HepG2 (cell line): ENCODE results near the gene MGAT2. TPM values are rescaled to one million over a fixed set of nuclear protein-coding genes. Genes with fewer than 3 reads are reported as not detected.

ENCODE experiments used
- ARID5B ChIP-seq: IDR thresholded peaks from 2 replicates; pipeline ENCODE4 v1.4.0; 2020; ENCODE audit warnings: mild to moderate bottlenecking, missing genetic modification reagents
- ATF3 ChIP-seq: sonication (generic); formaldehyde crosslinking; IDR thresholded peaks from 2 replicates; pipeline ENCODE4 v1.4.0; 2020; ENCODE audit warnings: missing genetic modification reagents
- CREM ChIP-seq, 2 experiments: sonication (generic) in 1 of 2; formaldehyde crosslinking in 1 of 2; IDR thresholded peaks; 2 replicates each; pipeline versions ENCODE4 v1.4.0 to v1.6.1; 2016 to 2020; ENCODE audit warnings: antibody characterized with exemption in 1 of 2, mild to moderate bottlenecking in 1 of 2, missing genetic modification reagents in 1 of 2
- KDM4B ChIP-seq: sonication (generic); formaldehyde crosslinking; IDR thresholded peaks from 2 replicates; pipeline ENCODE4 v1.4.0; 2020; ENCODE audit warnings: missing genetic modification reagents
- MXD4 ChIP-seq: IDR thresholded peaks from 2 replicates; pipeline ENCODE4 v1.6.1; 2016; ENCODE audit warnings: mild to moderate bottlenecking, missing biosample characterization, missing genetic modification reagents
- RARA ChIP-seq: IDR thresholded peaks from 2 replicates; pipeline ENCODE4 v1.6.1; 2016; ENCODE audit warnings: missing genetic modification reagents, missing compliant biosample characterization
- SUZ12 ChIP-seq: fragments of 150-350 bp; IDR thresholded peaks from 2 replicates; pipeline ENCODE4 v1.6.1; 2014; ENCODE audit warnings: low read depth, low read length
- THAP11 ChIP-seq: IDR thresholded peaks from 2 replicates; pipeline ENCODE4 v1.6.1; 2016; ENCODE audit warnings: missing biosample characterization, missing genetic modification reagents
- YY1 ChIP-seq: IDR thresholded peaks from 2 replicates; pipeline ENCODE4 v1.6.1; 2011; ENCODE audit warnings: low read length, low read depth, moderate library complexity, mild to moderate bottlenecking; ENCODE audit not compliant: insufficient read depth, insufficient replicate concordance
- ZBTB20 ChIP-seq: sonication (generic); formaldehyde crosslinking; IDR thresholded peaks from 2 replicates; pipeline ENCODE4 v1.8.1; 2023; ENCODE audit warnings: missing genetic modification reagents, low read depth, mild to moderate bottlenecking, borderline replicate concordance
- ZFX ChIP-seq: sonication (generic); formaldehyde crosslinking; IDR thresholded peaks from 2 replicates; pipeline ENCODE4 v1.4.0; 2020; ENCODE audit warnings: mild to moderate bottlenecking, low read depth, missing genetic modification reagents, moderate library complexity
- ZMAT3 ChIP-seq: sonication (generic); formaldehyde crosslinking; conservative IDR thresholded peaks from 2 replicates; pipeline ENCODE4 v1.7.0; 2021; ENCODE audit warnings: missing genetic modification reagents
- ZNF124 ChIP-seq: sonication (generic); formaldehyde crosslinking; IDR thresholded peaks from 2 replicates; pipeline ENCODE4 v1.4.0; 2020; ENCODE audit warnings: missing genetic modification reagents
- ZNF354B ChIP-seq: sonication (generic); formaldehyde crosslinking; IDR thresholded peaks from 2 replicates; pipeline ENCODE4 v1.8.0; 2022; ENCODE audit warnings: mild to moderate bottlenecking, missing genetic modification reagents
- ZNF549 ChIP-seq: sonication (generic); formaldehyde crosslinking; IDR thresholded peaks from 2 replicates; pipeline ENCODE4 v1.5.0; 2020; ENCODE audit warnings: missing genetic modification reagents
- polyA plus RNA-seq, 8 experiments: library from polyadenylated mRNA; depleted of rRNA in 3 of 8; stranded (reverse) in 7 of 8; unstranded in 1 of 8; fragments of >200 nt; fragmentation: Illumina TruSeq in 4 of 8; extraction: Trizol in 4 of 8; gene quantifications; 2 replicates each; pipeline versions ENCODE4 v1.2.1 to v1.2.3, GENCODE V29; 2011 to 2016; ENCODE audit warnings: low read depth in 4 of 8, missing spikeins in 1 of 8, mixed read lengths in 1 of 8; ENCODE audit not compliant: insufficient read depth in 1 of 8
- total RNA-seq, 5 experiments: library from RNA; depleted of rRNA; stranded (reverse); fragments of >200 nt; fragmentation: Illumina TruSeq; extraction: Trizol; gene quantifications; 2 replicates each; pipeline ENCODE4 v1.2.3, GENCODE V29; 2016; ENCODE audit warnings: low read depth in 1 of 5
- TF ChIP-seq, protein P1 (sequence below): sonication (generic); formaldehyde crosslinking; IDR thresholded peaks from 2 replicates; pipeline ENCODE4 v1.9.0; 2021; ENCODE audit warnings: missing genetic modification reagents, borderline replicate concordance
- TF ChIP-seq, protein P2 (sequence below): sonication (generic); formaldehyde crosslinking; IDR thresholded peaks from 2 replicates; pipeline ENCODE4 v1.5.0; 2020; ENCODE audit warnings: missing genetic modification reagents
- TF ChIP-seq, protein P3 (sequence below): sonication (generic); formaldehyde crosslinking; IDR thresholded peaks from 2 replicates; pipeline ENCODE4 v1.5.0; 2020; ENCODE audit warnings: mild to moderate bottlenecking, missing genetic modification reagents

MGAT2 gene
- total and polyA plus RNA-seq, 2 of the 13 experiments (the other 11 are each of a cell fraction or from before 2014, with no cell fraction given), result 12.9 to 51.9 TPM

DNA sequence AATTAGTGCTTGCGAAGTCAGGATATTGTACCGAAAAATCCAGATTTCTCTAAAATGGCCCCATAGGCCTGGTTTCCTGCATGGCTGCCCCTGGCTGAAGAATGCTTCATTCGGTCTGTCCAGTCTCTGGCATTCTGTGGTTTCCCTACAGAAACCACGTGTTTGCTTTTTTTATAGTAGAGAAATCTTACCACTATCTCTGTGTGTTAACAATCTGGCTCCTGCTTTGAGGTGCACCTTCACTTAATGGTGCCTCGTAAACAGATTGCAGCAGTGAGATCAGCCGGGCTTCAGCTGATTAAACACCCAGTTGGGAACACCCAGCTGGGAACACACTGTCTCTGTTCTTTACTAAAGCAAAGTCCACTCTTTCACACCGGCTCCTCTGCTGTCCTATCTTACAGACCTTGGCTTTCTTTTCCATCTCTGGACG, 21.1 kb downstream of the MGAT2 start (continued):
- TF ChIP-seq, protein P1, sequence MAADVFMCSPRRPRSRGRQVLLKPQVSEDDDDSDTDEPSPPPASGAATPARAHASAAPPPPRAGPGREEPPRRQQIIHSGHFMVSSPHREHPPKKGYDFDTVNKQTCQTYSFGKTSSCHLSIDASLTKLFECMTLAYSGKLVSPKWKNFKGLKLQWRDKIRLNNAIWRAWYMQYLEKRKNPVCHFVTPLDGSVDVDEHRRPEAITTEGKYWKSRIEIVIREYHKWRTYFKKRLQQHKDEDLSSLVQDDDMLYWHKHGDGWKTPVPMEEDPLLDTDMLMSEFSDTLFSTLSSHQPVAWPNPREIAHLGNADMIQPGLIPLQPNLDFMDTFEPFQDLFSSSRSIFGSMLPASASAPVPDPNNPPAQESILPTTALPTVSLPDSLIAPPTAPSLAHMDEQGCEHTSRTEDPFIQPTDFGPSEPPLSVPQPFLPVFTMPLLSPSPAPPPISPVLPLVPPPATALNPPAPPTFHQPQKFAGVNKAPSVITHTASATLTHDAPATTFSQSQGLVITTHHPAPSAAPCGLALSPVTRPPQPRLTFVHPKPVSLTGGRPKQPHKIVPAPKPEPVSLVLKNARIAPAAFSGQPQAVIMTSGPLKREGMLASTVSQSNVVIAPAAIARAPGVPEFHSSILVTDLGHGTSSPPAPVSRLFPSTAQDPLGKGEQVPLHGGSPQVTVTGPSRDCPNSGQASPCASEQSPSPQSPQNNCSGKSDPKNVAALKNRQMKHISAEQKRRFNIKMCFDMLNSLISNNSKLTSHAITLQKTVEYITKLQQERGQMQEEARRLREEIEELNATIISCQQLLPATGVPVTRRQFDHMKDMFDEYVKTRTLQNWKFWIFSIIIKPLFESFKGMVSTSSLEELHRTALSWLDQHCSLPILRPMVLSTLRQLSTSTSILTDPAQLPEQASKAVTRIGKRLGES (CRISPR knock-in tag), result no peak
- TF ChIP-seq THAP11, result peak; percentile 59; the same call in 1 of the 2 replicates
- no peak for TF ChIP-seq ZMAT3 (CRISPR knock-in tag)
- TF ChIP-seq KDM4B, result no peak
- TF ChIP-seq ZBTB20, result 0 out of 2 replicates have a peak, but pooled peaks have one; percentile 29
- TF ChIP-seq, protein P2, sequence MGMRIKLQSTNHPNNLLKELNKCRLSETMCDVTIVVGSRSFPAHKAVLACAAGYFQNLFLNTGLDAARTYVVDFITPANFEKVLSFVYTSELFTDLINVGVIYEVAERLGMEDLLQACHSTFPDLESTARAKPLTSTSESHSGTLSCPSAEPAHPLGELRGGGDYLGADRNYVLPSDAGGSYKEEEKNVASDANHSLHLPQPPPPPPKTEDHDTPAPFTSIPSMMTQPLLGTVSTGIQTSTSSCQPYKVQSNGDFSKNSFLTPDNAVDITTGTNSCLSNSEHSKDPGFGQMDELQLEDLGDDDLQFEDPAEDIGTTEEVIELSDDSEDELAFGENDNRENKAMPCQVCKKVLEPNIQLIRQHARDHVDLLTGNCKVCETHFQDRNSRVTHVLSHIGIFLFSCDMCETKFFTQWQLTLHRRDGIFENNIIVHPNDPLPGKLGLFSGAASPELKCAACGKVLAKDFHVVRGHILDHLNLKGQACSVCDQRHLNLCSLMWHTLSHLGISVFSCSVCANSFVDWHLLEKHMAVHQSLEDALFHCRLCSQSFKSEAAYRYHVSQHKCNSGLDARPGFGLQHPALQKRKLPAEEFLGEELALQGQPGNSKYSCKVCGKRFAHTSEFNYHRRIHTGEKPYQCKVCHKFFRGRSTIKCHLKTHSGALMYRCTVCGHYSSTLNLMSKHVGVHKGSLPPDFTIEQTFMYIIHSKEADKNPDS, result no peak
- 0 out of 2 replicates have a peak, but pooled peaks have one; percentile 61 for TF ChIP-seq MXD4 (CRISPR knock-in tag)
- TF ChIP-seq ARID5B, result peak; percentile 95
- peak; percentile 64 for TF ChIP-seq CREM (IDR thresholded peaks at IDR 0.05)
- no peak for TF ChIP-seq CREM (CRISPR knock-in tag; IDR thresholded peaks at IDR 0.05)
- TF ChIP-seq RARA, result peak; percentile 60; the same call in 1 of the 2 replicates
- TF ChIP-seq, protein P3, sequence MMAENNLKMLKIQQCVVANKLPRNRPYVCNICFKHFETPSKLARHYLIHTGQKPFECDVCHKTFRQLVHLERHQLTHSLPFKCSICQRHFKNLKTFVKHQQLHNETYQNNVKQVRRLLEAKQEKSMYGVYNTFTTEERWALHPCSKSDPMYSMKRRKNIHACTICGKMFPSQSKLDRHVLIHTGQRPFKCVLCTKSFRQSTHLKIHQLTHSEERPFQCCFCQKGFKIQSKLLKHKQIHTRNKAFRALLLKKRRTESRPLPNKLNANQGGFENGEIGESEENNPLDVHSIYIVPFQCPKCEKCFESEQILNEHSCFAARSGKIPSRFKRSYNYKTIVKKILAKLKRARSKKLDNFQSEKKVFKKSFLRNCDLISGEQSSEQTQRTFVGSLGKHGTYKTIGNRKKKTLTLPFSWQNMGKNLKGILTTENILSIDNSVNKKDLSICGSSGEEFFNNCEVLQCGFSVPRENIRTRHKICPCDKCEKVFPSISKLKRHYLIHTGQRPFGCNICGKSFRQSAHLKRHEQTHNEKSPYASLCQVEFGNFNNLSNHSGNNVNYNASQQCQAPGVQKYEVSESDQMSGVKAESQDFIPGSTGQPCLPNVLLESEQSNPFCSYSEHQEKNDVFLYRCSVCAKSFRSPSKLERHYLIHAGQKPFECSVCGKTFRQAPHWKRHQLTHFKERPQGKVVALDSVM (CRISPR knock-in tag), result no peak
- TF ChIP-seq ZFX (CRISPR knock-in tag), result peak; percentile 37; the same call in 1 of the 2 replicates
- no peak for TF ChIP-seq ZNF549
- peak; percentile 43 for TF ChIP-seq YY1
- 0 out of 2 replicates have a peak, but pooled peaks have one; percentile 51 for TF ChIP-seq ZNF124 (CRISPR knock-in tag)
- TF ChIP-seq ZNF354B (CRISPR knock-in tag), result no peak
- peak; percentile 92 for TF ChIP-seq ATF3 (CRISPR knock-in tag)
- TF ChIP-seq SUZ12, result no peak
